ENCODE results near the gene C1orf21. TPM values are rescaled to one million over a fixed set of nuclear protein-coding genes. Genes with fewer than 3 reads are reported as not detected.

The C1orf21 gene
- total RNA-seq, 1 experiment from 2014 or later, result 28.5 TPM

GRCh38 chr1:184639205-184639604 lies 252.4 kb downstream of the C1orf21 start:
- ChIA-PET POLR2A (interaction anchor here (0.6 kb wide), 1 partner anchor 29 kb away, joined by 4 read pairs; no protein-coding TSS in a partner anchor), CTCF (no interaction called here)
- H3K4me3 Mint-ChIP-seq, result no peak overlapping the region
- H3K27ac Mint-ChIP-seq, result no peak overlapping the region
- no peaks in the 10 kb centered on the region; the same call in 1 of the 2 replicates for H3K36me3 Mint-ChIP-seq
- no peak for DNase-seq (ENCODE audit: low spot score)
- no peaks in the 10 kb centered on the region for H3K4me1 Mint-ChIP-seq
- no peaks in the 10 kb centered on the region; the same call in 1 of the 2 replicates for H3K27me3 Mint-ChIP-seq (ENCODE audit: low read depth)
- TF ChIP-seq ZNF396 (CRISPR knock-in tag; IDR thresholded peaks at IDR 0.05; ENCODE audit: borderline replicate concordance) (no peak), CBFB (CRISPR knock-in tag; IDR thresholded peaks at IDR 0.05; ENCODE audit: low read depth) (no peak), ZBTB21 (CRISPR knock-in tag; IDR thresholded peaks at IDR 0.05; ENCODE audit: borderline replicate concordance) (no peak), RELA (CRISPR knock-in tag; IDR thresholded peaks at IDR 0.05; ENCODE audit: borderline replicate concordance) (no peak), RORB (CRISPR knock-in tag; IDR thresholded peaks at IDR 0.05) (no peak), ZNF512 (CRISPR knock-in tag; IDR thresholded peaks at IDR 0.05; ENCODE audit: borderline replicate concordance) (no peak), JUN (CRISPR knock-in tag; IDR thresholded peaks at IDR 0.05) (no peak), HMGXB4 (CRISPR knock-in tag; IDR thresholded peaks at IDR 0.05) (no peak), TCF7 (CRISPR knock-in tag; IDR thresholded peaks at IDR 0.05; ENCODE audit: low read depth) (no peak), SMAD3 (CRISPR knock-in tag; IDR thresholded peaks at IDR 0.05; ENCODE audit: borderline replicate concordance) (no peak), MXD4 (CRISPR knock-in tag; IDR thresholded peaks at IDR 0.05; ENCODE audit: borderline replicate concordance) (no peak)
- TF ChIP-seq, protein P1, sequence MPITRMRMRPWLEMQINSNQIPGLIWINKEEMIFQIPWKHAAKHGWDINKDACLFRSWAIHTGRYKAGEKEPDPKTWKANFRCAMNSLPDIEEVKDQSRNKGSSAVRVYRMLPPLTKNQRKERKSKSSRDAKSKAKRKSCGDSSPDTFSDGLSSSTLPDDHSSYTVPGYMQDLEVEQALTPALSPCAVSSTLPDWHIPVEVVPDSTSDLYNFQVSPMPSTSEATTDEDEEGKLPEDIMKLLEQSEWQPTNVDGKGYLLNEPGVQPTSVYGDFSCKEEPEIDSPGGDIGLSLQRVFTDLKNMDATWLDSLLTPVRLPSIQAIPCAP (CRISPR knock-in tag; IDR thresholded peaks at IDR 0.05), result no peak
- TF ChIP-seq, protein P2, sequence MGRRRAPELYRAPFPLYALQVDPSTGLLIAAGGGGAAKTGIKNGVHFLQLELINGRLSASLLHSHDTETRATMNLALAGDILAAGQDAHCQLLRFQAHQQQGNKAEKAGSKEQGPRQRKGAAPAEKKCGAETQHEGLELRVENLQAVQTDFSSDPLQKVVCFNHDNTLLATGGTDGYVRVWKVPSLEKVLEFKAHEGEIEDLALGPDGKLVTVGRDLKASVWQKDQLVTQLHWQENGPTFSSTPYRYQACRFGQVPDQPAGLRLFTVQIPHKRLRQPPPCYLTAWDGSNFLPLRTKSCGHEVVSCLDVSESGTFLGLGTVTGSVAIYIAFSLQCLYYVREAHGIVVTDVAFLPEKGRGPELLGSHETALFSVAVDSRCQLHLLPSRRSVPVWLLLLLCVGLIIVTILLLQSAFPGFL (CRISPR knock-in tag; IDR thresholded peaks at IDR 0.05; ENCODE audit: borderline replicate concordance), result no peak
- TF ChIP-seq, protein P3, sequence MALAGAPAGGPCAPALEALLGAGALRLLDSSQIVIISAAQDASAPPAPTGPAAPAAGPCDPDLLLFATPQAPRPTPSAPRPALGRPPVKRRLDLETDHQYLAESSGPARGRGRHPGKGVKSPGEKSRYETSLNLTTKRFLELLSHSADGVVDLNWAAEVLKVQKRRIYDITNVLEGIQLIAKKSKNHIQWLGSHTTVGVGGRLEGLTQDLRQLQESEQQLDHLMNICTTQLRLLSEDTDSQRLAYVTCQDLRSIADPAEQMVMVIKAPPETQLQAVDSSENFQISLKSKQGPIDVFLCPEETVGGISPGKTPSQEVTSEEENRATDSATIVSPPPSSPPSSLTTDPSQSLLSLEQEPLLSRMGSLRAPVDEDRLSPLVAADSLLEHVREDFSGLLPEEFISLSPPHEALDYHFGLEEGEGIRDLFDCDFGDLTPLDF (CRISPR knock-in tag; IDR thresholded peaks at IDR 0.05), result no peak
- TF ChIP-seq, protein P4, sequence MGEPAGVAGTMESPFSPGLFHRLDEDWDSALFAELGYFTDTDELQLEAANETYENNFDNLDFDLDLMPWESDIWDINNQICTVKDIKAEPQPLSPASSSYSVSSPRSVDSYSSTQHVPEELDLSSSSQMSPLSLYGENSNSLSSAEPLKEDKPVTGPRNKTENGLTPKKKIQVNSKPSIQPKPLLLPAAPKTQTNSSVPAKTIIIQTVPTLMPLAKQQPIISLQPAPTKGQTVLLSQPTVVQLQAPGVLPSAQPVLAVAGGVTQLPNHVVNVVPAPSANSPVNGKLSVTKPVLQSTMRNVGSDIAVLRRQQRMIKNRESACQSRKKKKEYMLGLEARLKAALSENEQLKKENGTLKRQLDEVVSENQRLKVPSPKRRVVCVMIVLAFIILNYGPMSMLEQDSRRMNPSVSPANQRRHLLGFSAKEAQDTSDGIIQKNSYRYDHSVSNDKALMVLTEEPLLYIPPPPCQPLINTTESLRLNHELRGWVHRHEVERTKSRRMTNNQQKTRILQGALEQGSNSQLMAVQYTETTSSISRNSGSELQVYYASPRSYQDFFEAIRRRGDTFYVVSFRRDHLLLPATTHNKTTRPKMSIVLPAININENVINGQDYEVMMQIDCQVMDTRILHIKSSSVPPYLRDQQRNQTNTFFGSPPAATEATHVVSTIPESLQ (CRISPR knock-in tag; IDR thresholded peaks at IDR 0.05), result no peak
- H3K9me3 Mint-ChIP-seq, result peaks cover 20% of the 10 kb centered on the region
- no peak for ATAC-seq

- Mint-ChIP-seq H3K9me3 (peaks cover 17% of the 10 kb centered on the region), H3K27me3 (ENCODE audit: low read depth) (no peaks in the 10 kb centered on the region; the same call in 1 of the 2 replicates), H3K4me3 (no peak overlapping the region), H3K4me1 (no peaks in the 10 kb centered on the region), H3K27ac (no peak overlapping the region), H3K36me3 (no peaks in the 10 kb centered on the region; the same call in 1 of the 2 replicates)
- POLR2A ChIA-PET, result no interaction called here
- no peak for DNase-seq (ENCODE audit: low spot score)
- CTCF ChIA-PET, result no interaction called here
- TF ChIP-seq NR1H2 (CRISPR knock-in tag; IDR thresholded peaks at IDR 0.05) (no peak), FOXP1 (CRISPR knock-in tag; IDR thresholded peaks at IDR 0.05; ENCODE audit: borderline replicate concordance) (no peak), ZNF416 (CRISPR knock-in tag; IDR thresholded peaks at IDR 0.05) (no peak), SP1 (CRISPR knock-in tag; conservative IDR thresholded peaks at IDR 0.05) (no peak)
- TF ChIP-seq, protein P5, sequence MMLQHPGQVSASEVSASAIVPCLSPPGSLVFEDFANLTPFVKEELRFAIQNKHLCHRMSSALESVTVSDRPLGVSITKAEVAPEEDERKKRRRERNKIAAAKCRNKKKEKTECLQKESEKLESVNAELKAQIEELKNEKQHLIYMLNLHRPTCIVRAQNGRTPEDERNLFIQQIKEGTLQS (CRISPR knock-in tag; conservative IDR thresholded peaks at IDR 0.05), result no peak
- no peak for ATAC-seq
Measured at GRCh38 chr1:184640505-184640904, 253.7 kb downstream of the C1orf21 start.

Measured in WTC11 (cell line).